GM21528 (cell line): ENCODE data around the gene OSM.
A peak's percentile ranks its signal among the peaks of the same experiment; 100 is the strongest.

ENCODE experiments used
- ATAC-seq: cut with Tn5 transposase; IDR thresholded peaks from one replicate; pipeline ENCODE4 v1.9.1; 2021; ENCODE audit warnings: mild to moderate bottlenecking, moderate library complexity; ENCODE audit not compliant: unreplicated experiment, low FRiP score

The OSM gene

GRCh38 chr22:30266445-30267381 lies at the start of gene OSM:
TSS of gene OSM (minus strand) at chr22:30266851. CDS start at chr22:30266799, 52 bp downstream.
- no peak for ATAC-seq

DNA sequence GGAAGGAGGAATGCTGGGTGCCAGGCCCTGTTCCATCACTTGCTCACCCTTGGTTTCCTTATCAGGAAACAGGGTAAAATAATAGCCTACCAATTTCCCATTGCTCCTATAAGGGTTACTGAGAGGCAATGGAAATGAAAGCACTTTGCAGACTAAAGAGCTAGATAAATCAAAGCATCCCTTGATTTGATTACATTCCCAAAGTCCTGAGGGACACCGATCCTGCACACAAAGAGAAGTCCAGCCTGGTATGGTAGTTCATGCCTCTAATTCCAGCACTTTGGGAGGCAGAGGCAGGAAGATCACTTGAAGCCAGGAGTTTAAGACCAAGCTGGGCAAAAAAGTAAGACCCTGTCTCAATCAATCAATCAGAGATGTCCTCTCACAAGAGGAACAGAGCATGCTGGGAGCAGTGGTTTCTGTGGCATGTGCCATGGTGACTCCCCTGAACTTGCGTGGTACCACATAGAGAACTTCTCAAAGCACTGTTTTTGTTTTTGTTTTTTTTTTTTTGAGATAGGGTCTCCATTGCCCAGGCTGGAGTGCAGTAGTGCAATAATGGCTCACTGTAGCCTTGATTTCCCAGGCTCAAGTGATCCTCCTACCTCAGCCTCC lies 49.4 kb upstream of the OSM start:
- ATAC-seq = no peak

DNA sequence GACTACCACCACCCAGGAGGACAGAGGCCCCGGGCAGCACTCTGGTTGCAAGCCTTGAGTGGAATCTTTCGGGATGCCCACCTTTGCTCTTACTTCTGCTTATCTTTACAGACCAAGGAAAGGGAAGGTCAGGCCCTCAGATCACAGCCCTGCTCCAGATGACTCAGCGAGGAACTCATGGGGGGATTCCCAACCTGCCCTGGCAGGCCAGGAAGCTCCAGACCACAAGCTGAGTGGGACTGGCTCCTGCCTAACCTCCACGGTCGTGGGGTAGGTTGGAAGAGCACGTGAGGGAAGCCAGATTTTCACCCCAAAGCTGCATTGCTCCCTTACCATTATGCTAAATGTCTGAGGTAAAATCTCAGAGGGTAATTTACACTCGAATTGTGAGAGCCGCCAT lies 48.3 kb upstream of the OSM start:
- no peak for ATAC-seq

DNA sequence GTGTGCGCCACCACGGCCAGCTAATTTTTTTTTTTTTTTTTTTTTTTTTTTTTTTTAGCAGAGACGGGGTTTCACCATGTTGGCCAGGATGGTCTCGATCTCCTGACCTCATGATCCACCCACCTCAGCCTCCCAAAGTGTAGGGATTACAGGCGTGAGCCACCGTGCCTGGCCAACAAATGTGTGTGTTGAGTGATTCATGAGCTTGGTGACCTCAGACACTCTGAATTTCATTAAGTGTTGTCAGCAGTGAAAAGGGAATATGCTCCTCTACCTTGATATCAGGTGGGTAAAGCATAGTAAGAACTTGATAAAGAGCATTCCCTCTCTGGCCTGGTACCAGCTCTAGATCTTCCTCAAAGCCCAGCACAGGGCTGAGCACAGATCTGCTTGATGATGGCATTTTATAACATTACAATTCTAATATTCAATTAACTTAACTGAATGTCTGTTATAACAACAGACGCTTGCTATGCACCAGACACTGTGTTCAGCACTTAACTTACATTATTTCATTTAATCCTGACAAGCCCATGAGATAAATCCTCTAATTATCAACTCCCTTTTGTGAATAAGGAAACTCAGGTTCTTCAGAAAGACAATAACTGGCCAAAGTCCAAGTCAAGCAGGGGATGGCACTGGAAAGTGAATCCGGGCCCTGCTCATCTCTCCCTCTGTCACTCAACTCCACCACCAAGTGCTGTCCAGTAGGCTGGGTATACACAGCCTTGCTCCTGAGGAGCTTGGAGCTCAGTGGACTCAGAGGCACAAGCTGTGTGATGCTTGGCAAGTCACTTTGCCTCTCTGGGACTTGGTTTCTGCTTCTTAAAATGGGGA lies 47.1 kb upstream of the OSM start:
- no peak for ATAC-seq

- no peak for ATAC-seq
These were observed 45.4 kb upstream of the OSM start for GRCh38 chr22:30312053-30312452.

DNA sequence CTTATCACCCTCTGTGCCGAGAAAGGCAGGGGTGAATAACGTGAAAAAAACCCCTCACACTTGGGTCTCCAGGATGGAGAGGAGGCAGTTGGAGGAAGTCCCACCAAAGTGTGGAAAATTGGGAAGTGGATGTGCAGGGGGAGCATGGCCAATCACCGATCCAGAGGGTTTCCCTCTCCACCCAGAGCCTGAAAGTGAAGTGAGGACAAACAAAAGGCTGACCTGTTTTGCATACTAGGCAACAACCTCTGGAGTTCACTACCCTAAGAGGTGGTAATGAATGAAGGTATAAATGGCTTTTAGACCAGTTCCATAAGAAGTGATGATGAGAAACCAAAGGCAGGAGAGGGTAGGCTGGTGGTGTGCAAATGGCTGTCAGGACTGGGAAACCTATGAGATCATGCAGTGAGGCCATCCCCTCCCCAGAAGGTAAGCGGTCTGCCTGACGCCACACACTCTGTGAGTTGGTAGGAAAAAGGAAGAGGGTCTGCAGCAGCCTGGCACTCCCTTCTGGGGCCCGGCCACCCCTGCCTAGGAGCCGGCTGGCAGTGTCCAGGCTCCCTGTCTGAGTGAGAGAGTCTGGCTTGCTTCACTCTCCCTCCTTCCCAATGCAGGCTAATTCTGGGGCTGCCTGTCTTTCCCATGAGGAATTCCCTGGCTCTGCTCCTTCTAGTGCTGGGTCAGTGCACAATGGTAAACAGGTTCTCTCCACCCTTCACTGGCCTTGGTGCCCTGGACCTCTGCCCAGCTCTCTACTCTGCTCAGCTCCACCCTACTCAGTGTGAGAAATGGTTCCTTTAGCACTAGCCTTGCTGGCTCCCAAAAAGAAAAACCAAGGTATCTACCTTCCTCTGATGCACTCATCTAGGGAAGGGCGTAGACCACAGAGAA lies 44.5 kb upstream of the OSM start:
- ATAC-seq = no peak

- peak; percentile 40 for ATAC-seq
These were observed 43.5 kb upstream of the OSM start for GRCh38 chr22:30309951-30310741.

GRCh38 chr22:30308518-30309230 lies 42.0 kb upstream of the OSM start:
- ATAC-seq = no peak

- no peak for ATAC-seq
These were observed 41.4 kb upstream of the OSM start for GRCh38 chr22:30308093-30308492.

DNA sequence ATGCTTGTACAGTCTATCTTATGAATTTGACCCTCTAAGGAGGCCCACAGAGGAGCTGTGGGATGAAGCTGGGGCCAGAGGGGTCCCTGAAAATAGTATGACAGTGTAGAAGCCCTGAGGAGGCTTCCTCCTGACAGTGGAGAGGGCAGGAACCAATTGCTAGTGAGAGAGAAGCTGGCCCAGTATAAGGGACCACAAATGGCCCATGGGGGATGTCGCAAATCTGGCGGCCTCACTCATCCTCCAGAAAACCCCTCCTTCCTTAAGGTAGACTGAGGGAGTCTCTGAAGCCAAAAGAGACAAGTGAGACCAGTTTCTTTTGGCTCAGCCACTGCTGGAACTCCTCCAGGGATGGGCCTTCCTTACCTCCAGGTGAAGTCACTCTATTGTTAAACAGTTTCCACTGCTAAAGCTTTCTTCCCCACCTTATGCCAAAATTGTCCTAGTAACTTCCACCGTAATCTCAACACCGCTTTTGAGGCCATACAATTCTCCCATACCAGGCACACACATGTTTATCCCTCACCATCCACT lies 40.5 kb upstream of the OSM start:
- ATAC-seq = no peak

GRCh38 chr22:30306627-30307011 lies 40.0 kb upstream of the OSM start:
- no peak for ATAC-seq

GRCh38 chr22:30305906-30306626 lies 39.4 kb upstream of the OSM start:
- ATAC-seq = no peak

DNA sequence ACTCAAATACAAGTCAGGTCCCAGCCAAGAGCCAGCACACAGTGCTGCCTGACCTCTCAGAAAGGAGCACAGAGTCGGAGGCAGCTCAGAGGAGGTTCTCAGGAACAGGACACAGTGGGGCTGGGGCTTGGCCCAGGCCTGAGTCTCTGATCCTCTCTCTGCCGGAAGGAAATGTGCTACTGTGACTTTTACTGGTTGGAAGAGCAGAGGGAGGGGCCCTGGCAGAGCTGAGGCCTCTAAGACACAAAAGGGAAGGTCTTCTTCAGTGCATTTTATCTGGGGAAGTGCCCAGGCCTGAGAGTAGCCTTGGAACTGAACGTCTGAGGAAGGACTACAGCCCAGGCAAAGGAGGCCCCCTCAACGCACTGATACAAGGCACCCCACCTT lies 38.9 kb upstream of the OSM start:
- ATAC-seq = no peak

- ATAC-seq = no peak
These were observed 38.0 kb upstream of the OSM start for GRCh38 chr22:30304495-30305244.

- ATAC-seq = no peak
These were observed 36.1 kb upstream of the OSM start for GRCh38 chr22:30302810-30303138.

GRCh38 chr22:30301995-30302809 lies 35.6 kb upstream of the OSM start:
- no peak for ATAC-seq
